CD14-positive monocyte (primary cell): ENCODE measurements around the gene CLIC3. TPM values are rescaled to one million over a fixed set of nuclear protein-coding genes. Genes with fewer than 3 reads are reported as not detected.

Source experiments
- DNase-seq, 3 donors: peaks; one replicate each; pipeline ENCODE4 v3.0.0-alpha.2; 2011 to 2022
- H2AFZ ChIP-seq: 2 replicates; pipeline ENCODE4 v1.6.0; 2012; ENCODE audit warnings: mild to moderate bottlenecking, low read depth, low read length, inconsistent platforms; ENCODE audit not compliant: insufficient read depth, poor library complexity, severe bottlenecking
- H3K27ac ChIP-seq, 2 donors: 1 replicate in 1 of 2; 2 replicates in 1 of 2; pipeline ENCODE4 v1.5.1; 2012 to 2013; ENCODE audit warnings: low read length in 2 of 2, control low read depth in 1 of 2, inconsistent platforms in 1 of 2, low read depth in 1 of 2, mild to moderate bottlenecking in 1 of 2
- H3K27me3 ChIP-seq, 2 donors: one replicate each; pipeline versions ENCODE4 v1.6.0 to v1.6.1; 2011 to 2013; ENCODE audit warnings: low read length in 2 of 2; ENCODE audit not compliant: control insufficient read depth in 2 of 2, insufficient read depth in 2 of 2
- H3K36me3 ChIP-seq, 2 donors: replicated peaks in 1 of 2; 1 replicate in 1 of 2; 2 replicates in 1 of 2; pipeline versions ENCODE4 v1.5.1 to v1.6.1; 2012 to 2013; ENCODE audit warnings: low read length in 2 of 2, control low read depth in 1 of 2, inconsistent platforms in 1 of 2, mild to moderate bottlenecking in 1 of 2; ENCODE audit not compliant: insufficient read depth in 2 of 2, control insufficient read depth in 1 of 2
- H3K4me1 ChIP-seq, 2 donors: 1 replicate in 1 of 2; 2 replicates in 1 of 2; pipeline versions ENCODE4 v1.5.1 to v1.6.1; 2012 to 2013; ENCODE audit warnings: low read length in 2 of 2, control low read depth in 1 of 2, inconsistent platforms in 1 of 2, mild to moderate bottlenecking in 1 of 2, moderate library complexity in 1 of 2; ENCODE audit not compliant: insufficient read depth in 2 of 2, control insufficient read depth in 1 of 2
- H3K4me2 ChIP-seq: replicated peaks from 2 replicates; pipeline ENCODE3; 2012; ENCODE audit warnings: low read length, moderate library complexity, mild to moderate bottlenecking; ENCODE audit not compliant: poor library complexity, severe bottlenecking; ENCODE audit errors: extremely low read depth
- H3K4me3 ChIP-seq, 3 experiments: fragments of 200-600 bp in 1 of 3; sonication (generic) in 1 of 3; replicated peaks in 1 of 3; 1 replicate in 2 of 3; 2 replicates in 1 of 3; pipeline ENCODE4 v1.5.1; 2011 to 2013; ENCODE audit warnings: low read length in 3 of 3, mild to moderate bottlenecking in 3 of 3, control low read depth in 2 of 3, low read depth in 2 of 3, inconsistent platforms in 1 of 3, moderate library complexity in 1 of 3
- H3K79me2 ChIP-seq: 2 replicates; pipeline ENCODE4 v1.6.0; 2012; ENCODE audit warnings: mild to moderate bottlenecking, control low read depth, inconsistent platforms, low read length, moderate library complexity; ENCODE audit not compliant: insufficient read depth
- H3K9ac ChIP-seq: 2 replicates; pipeline ENCODE4 v1.6.0; 2017; ENCODE audit warnings: low read length, mild to moderate bottlenecking; ENCODE audit not compliant: insufficient read depth, poor library complexity, severe bottlenecking
- H3K9me3 ChIP-seq, 2 donors: replicated peaks in 1 of 2; 1 replicate in 1 of 2; 2 replicates in 1 of 2; pipeline versions ENCODE4 v1.5.1 to v1.6.1; 2012 to 2013; ENCODE audit warnings: low read length in 2 of 2, control low read depth in 1 of 2; ENCODE audit not compliant: control insufficient read depth in 1 of 2, insufficient read depth in 1 of 2
- H4K20me1 ChIP-seq: 2 replicates; pipeline ENCODE4 v1.6.0; 2012; ENCODE audit warnings: mild to moderate bottlenecking, low read length, control low read depth, moderate library complexity; ENCODE audit not compliant: insufficient read depth
- H3K27ac Mint-ChIP-seq, 7 donors: one replicate each; pipeline ENCODE4 v1.8.0; 2020; ENCODE audit warnings: mild to moderate bottlenecking in 7 of 7, mixed read lengths in 7 of 7, moderate library complexity in 6 of 7, inconsistent platforms in 2 of 7
- H3K27me3 Mint-ChIP-seq, 3 donors: one replicate each; pipeline ENCODE4 v1.8.0; 2021 to 2022; ENCODE audit warnings: low read depth in 3 of 3, mild to moderate bottlenecking in 3 of 3, mixed read lengths in 3 of 3, moderate library complexity in 3 of 3, inconsistent platforms in 1 of 3
- H3K36me3 Mint-ChIP-seq, 2 donors: one replicate each; pipeline ENCODE4 v1.8.0; 2020; ENCODE audit warnings: mixed read lengths in 2 of 2, inconsistent platforms in 1 of 2, mild to moderate bottlenecking in 1 of 2
- H3K4me1 Mint-ChIP-seq: one replicate; pipeline ENCODE4 v1.8.0; 2020; ENCODE audit warnings: mild to moderate bottlenecking, mixed read lengths
- H3K4me3 Mint-ChIP-seq, 2 donors: one replicate each; pipeline ENCODE4 v1.8.0; 2020; ENCODE audit warnings: mild to moderate bottlenecking in 2 of 2, mixed read lengths in 2 of 2, moderate library complexity in 1 of 2
- H3K9me3 Mint-ChIP-seq, 7 donors: one replicate each; pipeline ENCODE4 v1.8.0; 2020 to 2022; ENCODE audit warnings: mixed read lengths in 7 of 7, mild to moderate bottlenecking in 6 of 7, moderate library complexity in 6 of 7, inconsistent platforms in 2 of 7
- CTCF ChIP-seq: fragments of 200-600 bp; IDR thresholded peaks from one replicate; pipeline ENCODE4 v1.8.0; 2022; ENCODE audit warnings: antibody characterized with exemption, mild to moderate bottlenecking
- WGBS: methylation state at CpG from one replicate; pipeline ENCODE4 v1.1.5; 2013; ENCODE audit warnings: missing lambda C conversion rate; ENCODE audit not compliant: insufficient coverage; 5-methylcytosine and 5-hydroxymethylcytosine counted together
- intact Hi-C, 2 donors: fragments of 100-400 bp; cut with micrococcal nuclease; formaldehyde crosslinking; loops; one replicate each; pipeline versions ENCODE4 v1.15.0 to v1.15.1; 2023
- polyA plus RNA-seq, 3 donors: library from polyadenylated mRNA; depleted of rRNA in 1 of 3; unstranded in 2 of 3; stranded (reverse) in 1 of 3; fragments of 300-500 nt in 2 of 3; fragments of >200 nt in 1 of 3; fragmentation: Illumina TruSeq in 2 of 3; gene quantifications; 1 replicate in 2 of 3; 2 replicates in 1 of 3; pipeline ENCODE4 v1.2.3, GENCODE V29; 2012 to 2021

CLIC3 gene
- polyA plus RNA-seq, 3 donors = 0.29 to 0.51 TPM; not detected in 1

DNA sequence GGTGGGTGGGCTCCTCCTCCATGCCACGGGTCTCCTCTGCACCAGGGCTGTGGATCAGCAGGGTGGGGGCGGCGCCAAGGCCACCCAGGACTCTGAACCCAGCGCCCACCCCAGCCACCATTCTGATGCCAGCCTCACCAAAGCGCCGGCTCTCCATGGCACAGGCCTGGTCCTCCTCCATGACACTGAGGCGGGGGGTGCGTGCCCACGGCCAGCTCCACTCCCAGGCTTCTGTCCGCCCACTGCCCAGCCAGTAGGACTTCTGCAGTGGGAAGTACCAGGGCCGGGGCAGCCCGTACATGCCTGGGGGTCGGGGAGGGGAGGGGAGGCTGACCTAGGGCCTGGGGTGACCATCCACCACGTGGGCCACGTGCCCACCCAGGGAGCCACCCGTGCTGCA is 20.1 kb upstream of the CLIC3 start:
- Mint-ChIP-seq H3K4me3 (no peak overlapping the region), H3K4me1 (no peaks in the 10 kb centered on the region), H3K27me3 (peaks cover 0 to 2% (median 2%) of the 10 kb centered on the region in 3 donors), H3K9me3 (peaks cover 0 to 6% (median 0%) of the 10 kb centered on the region in 7 donors), H3K27ac (no peak overlapping the region), H3K36me3 (peaks cover 6 to 30% of the 10 kb centered on the region in 2 donors)
- H2AFZ ChIP-seq = no peak overlapping the region
- H3K9ac ChIP-seq = no peak overlapping the region
- no peaks in the 10 kb centered on the region for H3K4me1 ChIP-seq
- H3K36me3 ChIP-seq = peaks cover 0 to 3% of the 10 kb centered on the region in 2 donors
- no peak overlapping the region for H3K4me2 ChIP-seq
- H4K20me1 ChIP-seq = no peaks in the 10 kb centered on the region
- DNase-seq = no peak
- H3K9me3 ChIP-seq = no peaks in the 10 kb centered on the region
- 98% methylated on average over 11 of the region's 16 CpGs for WGBS
- intact Hi-C loops = no loop called here
- no peak overlapping the region for H3K4me3 ChIP-seq
- H3K79me2 ChIP-seq = no peaks in the 10 kb centered on the region
- H3K27ac ChIP-seq = no peak overlapping the region
- no peaks in the 10 kb centered on the region for H3K27me3 ChIP-seq
- TF ChIP-seq CTCF = no peak

GRCh38 chr9:137015976-137016375 is 19.6 kb upstream of the CLIC3 start:
- intact Hi-C loops = no loop called here

More at GRCh38 chr9:137015976-137016375, 19.6 kb upstream of the CLIC3 start:
- Histone ChIP-seq H3K27ac (no peak overlapping the region), H3K9ac (no peak overlapping the region), H2AFZ (no peak overlapping the region), H3K79me2 (no peaks in the 10 kb centered on the region), H4K20me1 (no peaks in the 10 kb centered on the region), H3K27me3 (no peaks in the 10 kb centered on the region), H3K9me3 (no peaks in the 10 kb centered on the region), H3K4me2 (no peak overlapping the region), H3K4me3 (no peak overlapping the region), H3K36me3 (peaks cover 0 to 3% of the 10 kb centered on the region in 2 donors), H3K4me1 (no peaks in the 10 kb centered on the region)
- Mint-ChIP-seq H3K36me3 (peaks cover 9 to 32% of the 10 kb centered on the region in 2 donors), H3K27me3 (peaks cover 0 to 2% (median 2%) of the 10 kb centered on the region in 3 donors), H3K27ac (no peak overlapping the region), H3K4me1 (no peaks in the 10 kb centered on the region), H3K4me3 (no peak overlapping the region), H3K9me3 (peaks cover 0 to 6% (median 0%) of the 10 kb centered on the region in 7 donors)
- 97% methylated on average over 21 of the region's 21 CpGs for WGBS
- TF ChIP-seq CTCF = no peak
- no peak for DNase-seq
